ENCODE measurements around the gene ITPR3. TPM values are rescaled to one million over a fixed set of nuclear protein-coding genes. Genes with fewer than 3 reads are reported as not detected.

The ITPR3 gene
- total RNA-seq, 1 experiment from 2014 or later: 86.9 TPM

DNA sequence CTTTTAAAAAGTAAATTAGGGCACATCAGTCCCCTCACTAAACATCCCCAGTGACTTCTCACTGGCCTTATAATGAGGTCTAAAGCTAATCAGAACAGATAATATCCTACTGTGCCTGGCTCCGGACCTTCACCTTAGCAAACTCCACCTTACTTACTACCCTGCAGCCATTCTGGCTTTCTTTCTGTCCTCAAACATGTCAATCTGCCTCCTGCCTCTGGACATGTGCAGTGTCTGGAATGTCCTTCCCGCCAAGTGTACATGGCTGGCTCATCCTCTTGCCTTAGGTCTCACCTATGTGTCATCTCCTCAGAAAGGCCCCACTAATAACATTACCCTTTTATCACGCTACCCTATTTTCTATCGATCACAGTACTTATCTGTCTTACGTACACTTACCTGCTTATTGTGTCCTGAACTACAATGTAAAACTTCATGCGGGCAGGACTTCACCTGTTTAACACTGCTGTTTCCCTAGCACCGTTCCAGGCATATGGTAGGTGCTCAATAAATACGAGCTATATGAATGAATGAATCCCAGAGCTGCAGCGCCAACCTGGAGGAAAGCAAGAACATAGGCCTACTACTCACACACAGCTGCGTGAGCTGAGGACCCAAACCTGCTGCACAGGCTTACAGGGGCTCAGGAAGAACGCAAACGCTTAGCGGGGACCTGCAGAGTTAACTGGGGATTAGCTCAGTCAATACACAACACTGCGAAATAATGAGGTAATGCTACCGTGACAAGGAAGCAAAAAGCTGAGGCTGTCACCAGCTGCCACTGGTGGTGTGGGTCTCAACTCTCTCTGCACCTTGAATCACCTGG lies 89.4 kb downstream of the ITPR3 start:
- intact Hi-C loops (cut with micrococcal nuclease): loop anchor here (1.0 kb wide), 1 partner anchor 52 kb away; no protein-coding TSS in a partner anchor
- Mint-ChIP-seq H3K27me3 (ENCODE audit: insufficient read depth, unreplicated experiment) (no peaks in the 10 kb centered on the region), H3K4me1 (ENCODE audit: insufficient read depth, unreplicated experiment) (peaks cover 26% of the 10 kb centered on the region), H3K27ac (ENCODE audit: low read depth, unreplicated experiment) (no peak overlapping the region), H3K4me3 (ENCODE audit: unreplicated experiment) (peak overlapping the region; percentile 99), H3K36me3 (ENCODE audit: insufficient read depth, unreplicated experiment) (peaks cover 38% of the 10 kb centered on the region), H3K9me3 (ENCODE audit: unreplicated experiment) (no peaks in the 10 kb centered on the region)
- BruUV-seq (replicated peaks): no TSS peak
- TF ChIP-seq, protein P1, sequence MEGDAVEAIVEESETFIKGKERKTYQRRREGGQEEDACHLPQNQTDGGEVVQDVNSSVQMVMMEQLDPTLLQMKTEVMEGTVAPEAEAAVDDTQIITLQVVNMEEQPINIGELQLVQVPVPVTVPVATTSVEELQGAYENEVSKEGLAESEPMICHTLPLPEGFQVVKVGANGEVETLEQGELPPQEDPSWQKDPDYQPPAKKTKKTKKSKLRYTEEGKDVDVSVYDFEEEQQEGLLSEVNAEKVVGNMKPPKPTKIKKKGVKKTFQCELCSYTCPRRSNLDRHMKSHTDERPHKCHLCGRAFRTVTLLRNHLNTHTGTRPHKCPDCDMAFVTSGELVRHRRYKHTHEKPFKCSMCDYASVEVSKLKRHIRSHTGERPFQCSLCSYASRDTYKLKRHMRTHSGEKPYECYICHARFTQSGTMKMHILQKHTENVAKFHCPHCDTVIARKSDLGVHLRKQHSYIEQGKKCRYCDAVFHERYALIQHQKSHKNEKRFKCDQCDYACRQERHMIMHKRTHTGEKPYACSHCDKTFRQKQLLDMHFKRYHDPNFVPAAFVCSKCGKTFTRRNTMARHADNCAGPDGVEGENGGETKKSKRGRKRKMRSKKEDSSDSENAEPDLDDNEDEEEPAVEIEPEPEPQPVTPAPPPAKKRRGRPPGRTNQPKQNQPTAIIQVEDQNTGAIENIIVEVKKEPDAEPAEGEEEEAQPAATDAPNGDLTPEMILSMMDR (IDR thresholded peaks at IDR 0.05; ENCODE audit: unreplicated experiment): no peak
- CTCF ChIA-PET: interaction anchor here (0.5 to 7.9 kb wide), 26 partner anchors 8 to 448 kb away, joined by 3 to 115 read pairs (median 8); partner anchors contain the start of gene IP6K3
- POLR2A ChIA-PET: interaction anchor here (0.5 to 2.1 kb wide), 19 partner anchors 13 to 417 kb away, joined by 3 to 29 read pairs (median 4); no protein-coding TSS in a partner anchor
- DNase-seq (ENCODE audit: unreplicated experiment): no peak

DNA sequence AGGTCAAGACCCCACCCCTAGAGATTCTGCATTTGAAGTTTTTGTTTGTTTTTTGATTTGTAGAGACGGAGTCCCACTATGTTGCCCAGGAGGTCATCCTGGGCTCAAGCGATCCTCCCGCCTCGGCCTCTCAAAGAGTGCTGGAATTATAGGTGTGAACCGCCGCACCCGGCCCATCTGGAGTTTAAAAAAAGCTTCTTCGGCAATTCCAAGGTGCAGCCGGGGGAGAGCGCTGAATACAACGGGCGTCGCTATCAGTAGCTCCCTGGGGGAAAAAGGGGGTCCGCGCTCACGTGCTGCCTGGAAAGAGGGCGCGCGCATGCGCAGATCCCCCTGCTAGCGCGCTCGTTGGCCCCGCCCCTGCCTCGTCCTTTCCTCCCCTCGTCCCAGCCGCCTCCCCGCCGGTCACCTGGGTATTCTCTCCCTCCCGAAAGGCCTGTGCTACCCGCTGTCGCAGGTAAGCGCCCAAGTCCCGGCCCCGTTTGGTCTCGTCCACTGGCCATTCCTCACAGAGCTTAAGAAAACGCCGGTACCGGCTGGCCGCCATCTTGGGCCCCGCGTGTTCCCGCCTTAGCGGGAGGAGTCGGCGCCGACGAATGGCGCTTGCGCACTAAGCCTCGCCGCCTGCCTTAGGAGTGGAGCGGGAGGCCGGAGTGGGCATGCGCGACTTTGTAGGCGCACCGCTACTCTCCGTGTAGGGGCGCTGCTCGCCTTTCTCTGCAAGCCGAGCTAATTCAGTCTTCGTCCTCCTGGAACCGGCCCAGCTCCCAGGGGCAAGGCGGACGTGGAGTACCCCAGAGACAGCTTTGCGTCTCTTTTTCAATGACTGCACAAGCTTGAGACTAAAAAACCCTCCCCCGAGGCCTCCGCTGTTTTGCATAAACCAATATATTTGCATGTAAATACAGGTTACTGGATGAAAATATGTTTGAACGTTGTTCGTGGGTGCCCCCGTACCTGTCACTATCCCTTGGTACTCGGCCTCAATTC lies 90.3 kb downstream of the ITPR3 start, which contains the start of gene UQCC2:
Gene UQCC2, minus strand, starts transcription at position 561 of the 990 bp plus-strand sequence. Its CDS starts 14 bp downstream, at position 547.
- CTCF ChIA-PET: interaction anchor here (0.5 to 7.9 kb wide), 35 partner anchors 8 to 1394 kb away, joined by 3 to 115 read pairs (median 6); partner anchors contain the start of gene IP6K3
- intact Hi-C loops (cut with micrococcal nuclease): loop anchor here (1.0 kb wide), 1 partner anchor 51 kb away; no protein-coding TSS in a partner anchor
- peak; percentile 97 for DNase-seq (ENCODE audit: unreplicated experiment)
- POLR2A ChIA-PET: interaction anchor here (0.6 to 2.1 kb wide), 29 partner anchors 8 to 891 kb away, joined by 3 to 29 read pairs (median 4); partner anchors contain the start of genes LEMD2 and ZBTB9
- H3K27ac Mint-ChIP-seq (ENCODE audit: low read depth, unreplicated experiment): peak within 1 kb of the TSS; percentile 84
- peaks cover 24% of the 10 kb centered on the region for H3K4me1 Mint-ChIP-seq (ENCODE audit: insufficient read depth, unreplicated experiment)
- BruUV-seq (replicated peaks): TSS peak; percentile 33
- H3K4me3 Mint-ChIP-seq (ENCODE audit: unreplicated experiment): peak within 1 kb of the TSS; percentile 99
- H3K27me3 Mint-ChIP-seq (ENCODE audit: insufficient read depth, unreplicated experiment): no peaks in the 10 kb centered on the region
- peaks cover 31% of the 10 kb centered on the region for H3K36me3 Mint-ChIP-seq (ENCODE audit: insufficient read depth, unreplicated experiment)
- TF ChIP-seq, protein P1 (IDR thresholded peaks at IDR 0.05; ENCODE audit: unreplicated experiment): peak; percentile 61
- H3K9me3 Mint-ChIP-seq (ENCODE audit: unreplicated experiment): no peaks in the 10 kb centered on the region

DNA sequence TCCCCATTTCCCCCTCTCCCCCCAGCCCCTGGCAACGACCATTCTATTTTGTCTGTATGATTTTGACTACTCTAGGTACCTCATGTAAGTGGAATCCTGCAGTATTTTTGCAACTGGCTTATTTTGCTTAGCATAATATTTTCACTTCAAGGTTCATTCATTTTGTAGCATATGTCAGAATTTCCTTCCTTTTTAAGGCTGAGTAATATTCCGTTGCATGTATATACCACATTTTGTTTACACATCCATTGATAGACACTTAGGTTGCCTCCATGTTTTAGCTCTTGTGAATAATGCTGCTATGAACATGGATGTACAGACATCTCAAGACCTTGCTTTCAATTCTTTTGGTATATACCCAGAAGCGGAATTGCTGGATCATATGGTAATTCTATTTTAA lies 91.8 kb downstream of the ITPR3 start:
- ChIA-PET POLR2A (interaction anchor here (0.6 to 0.7 kb wide), 2 partner anchors 13 to 30 kb away, joined by 3 to 4 read pairs; no protein-coding TSS in a partner anchor), CTCF (interaction anchor here (0.6 to 7.9 kb wide), 8 partner anchors 9 to 443 kb away, joined by 3 to 115 read pairs (median 6); partner anchors contain the start of gene IP6K3)
- Mint-ChIP-seq H3K9me3 (ENCODE audit: unreplicated experiment) (no peaks in the 10 kb centered on the region), H3K27me3 (ENCODE audit: insufficient read depth, unreplicated experiment) (no peaks in the 10 kb centered on the region), H3K27ac (ENCODE audit: low read depth, unreplicated experiment) (no peak overlapping the region), H3K36me3 (ENCODE audit: insufficient read depth, unreplicated experiment) (peaks cover 31% of the 10 kb centered on the region), H3K4me3 (ENCODE audit: unreplicated experiment) (no peak overlapping the region), H3K4me1 (ENCODE audit: insufficient read depth, unreplicated experiment) (peaks cover 31% of the 10 kb centered on the region)
- DNase-seq (ENCODE audit: unreplicated experiment): no peak
- intact Hi-C loops (cut with micrococcal nuclease): no loop called here
- BruUV-seq (replicated peaks): no TSS peak
- TF ChIP-seq, protein P1 (IDR thresholded peaks at IDR 0.05; ENCODE audit: unreplicated experiment): no peak

All from MCF 10A (cell line).